Measurements from ENCODE around the gene TMEM217.

The TMEM217 gene

GRCh38 chr6:37303091-37303660 lies 45.2 kb upstream of the TMEM217 start:
- Histone ChIP-seq H3K27ac (ENCODE audit: low read depth, low read length, poor library complexity, severe bottlenecking) (no peak overlapping the region), H2AFZ (ENCODE audit: low read length) (no peak overlapping the region), H3F3A (ENCODE audit: insufficient read depth, low read length) (no peaks in the 10 kb centered on the region), H4K20me1 (ENCODE audit: insufficient read depth, low read length) (no peaks in the 10 kb centered on the region), H3K9me2 (ENCODE audit: low read depth, low read length) (no peaks in the 10 kb centered on the region), H3K27me3 (ENCODE audit: insufficient read depth, low read length) (no peaks in the 10 kb centered on the region), H3K36me3 (ENCODE audit: insufficient read depth, low read length) (peaks cover 11% of the 10 kb centered on the region; the same call in 1 of the 2 replicates), H3K4me2 (ENCODE audit: low read length) (no peak overlapping the region), H3K9me3 (ENCODE audit: low read length) (no peaks in the 10 kb centered on the region), H3K4me3 (ENCODE audit: low read depth, low read length, poor library complexity, severe bottlenecking) (no peak overlapping the region), H3K4me1 (ENCODE audit: insufficient read depth, low read length, severe bottlenecking) (peaks cover 12% of the 10 kb centered on the region), H3K79me2 (ENCODE audit: insufficient read depth, low read length) (no peaks in the 10 kb centered on the region), H3K9ac (ENCODE audit: low read length) (no peak overlapping the region)
- TF ChIP-seq EZH2 (IDR thresholded peaks at IDR 0.05; ENCODE audit: borderline replicate concordance, low read length) (no peak), CTCF (IDR thresholded peaks at IDR 0.05; ENCODE audit: low read length) (no peak)

- Histone ChIP-seq H3K4me2 (ENCODE audit: low read length) (no peak overlapping the region), H3K27me3 (ENCODE audit: insufficient read depth, low read length) (no peaks in the 10 kb centered on the region), H3K36me3 (ENCODE audit: insufficient read depth, low read length) (peaks cover 11% of the 10 kb centered on the region; the same call in 1 of the 2 replicates), H3K4me1 (ENCODE audit: insufficient read depth, low read length, severe bottlenecking) (peaks cover 10% of the 10 kb centered on the region), H3K27ac (ENCODE audit: low read depth, low read length, poor library complexity, severe bottlenecking) (no peak overlapping the region), H3K4me3 (ENCODE audit: low read depth, low read length, poor library complexity, severe bottlenecking) (no peak overlapping the region), H3K79me2 (ENCODE audit: insufficient read depth, low read length) (no peaks in the 10 kb centered on the region), H3F3A (ENCODE audit: insufficient read depth, low read length) (no peaks in the 10 kb centered on the region), H4K20me1 (ENCODE audit: insufficient read depth, low read length) (no peaks in the 10 kb centered on the region), H2AFZ (ENCODE audit: low read length) (no peak overlapping the region), H3K9me3 (ENCODE audit: low read length) (no peaks in the 10 kb centered on the region), H3K9me2 (ENCODE audit: low read depth, low read length) (no peaks in the 10 kb centered on the region), H3K9ac (ENCODE audit: low read length) (no peak overlapping the region)
- TF ChIP-seq EZH2 (IDR thresholded peaks at IDR 0.05; ENCODE audit: borderline replicate concordance, low read length) (no peak), CTCF (IDR thresholded peaks at IDR 0.05; ENCODE audit: low read length) (no peak)
Observed at GRCh38 chr6:37302086-37302686, 44.2 kb upstream of the TMEM217 start.

- Histone ChIP-seq H3K4me1 (ENCODE audit: insufficient read depth, low read length, severe bottlenecking) (no peaks in the 10 kb centered on the region), H3K9me3 (ENCODE audit: low read length) (no peaks in the 10 kb centered on the region), H3F3A (ENCODE audit: insufficient read depth, low read length) (no peaks in the 10 kb centered on the region), H3K9me2 (ENCODE audit: low read depth, low read length) (no peaks in the 10 kb centered on the region), H3K4me2 (ENCODE audit: low read length) (no peak overlapping the region), H3K27ac (ENCODE audit: low read depth, low read length, poor library complexity, severe bottlenecking) (no peak overlapping the region), H3K27me3 (ENCODE audit: insufficient read depth, low read length) (no peaks in the 10 kb centered on the region), H2AFZ (ENCODE audit: low read length) (no peak overlapping the region), H3K4me3 (ENCODE audit: low read depth, low read length, poor library complexity, severe bottlenecking) (no peak overlapping the region), H3K36me3 (ENCODE audit: insufficient read depth, low read length) (peaks cover 20% of the 10 kb centered on the region), H3K9ac (ENCODE audit: low read length) (no peak overlapping the region), H4K20me1 (ENCODE audit: insufficient read depth, low read length) (no peaks in the 10 kb centered on the region), H3K79me2 (ENCODE audit: insufficient read depth, low read length) (no peaks in the 10 kb centered on the region)
- no peak for TF ChIP-seq EZH2 (IDR thresholded peaks at IDR 0.05; ENCODE audit: borderline replicate concordance, low read length)
- no peak for TF ChIP-seq CTCF (IDR thresholded peaks at IDR 0.05; ENCODE audit: low read length)
Observed at GRCh38 chr6:37299990-37300389, 42.0 kb upstream of the TMEM217 start.

All from OCI-LY1 (cell line).